Non-pigmented ciliary epithelial cell (primary cell): ENCODE data around the gene AMOTL1.

Experiments
- DNase-seq: peaks from one replicate; pipeline ENCODE4 v3.0.0-alpha.2; 2010; ENCODE audit warnings: low read depth

The AMOTL1 gene

GRCh38 chr11:94746721-94747120, 21.4 kb upstream of the AMOTL1 start:
- no peak for DNase-seq

- no peak for DNase-seq
These were observed 21.0 kb upstream of the AMOTL1 start for GRCh38 chr11:94747146-94747545.

GRCh38 chr11:94747601-94748041, 20.5 kb upstream of the AMOTL1 start:
- DNase-seq, result no peak

DNA sequence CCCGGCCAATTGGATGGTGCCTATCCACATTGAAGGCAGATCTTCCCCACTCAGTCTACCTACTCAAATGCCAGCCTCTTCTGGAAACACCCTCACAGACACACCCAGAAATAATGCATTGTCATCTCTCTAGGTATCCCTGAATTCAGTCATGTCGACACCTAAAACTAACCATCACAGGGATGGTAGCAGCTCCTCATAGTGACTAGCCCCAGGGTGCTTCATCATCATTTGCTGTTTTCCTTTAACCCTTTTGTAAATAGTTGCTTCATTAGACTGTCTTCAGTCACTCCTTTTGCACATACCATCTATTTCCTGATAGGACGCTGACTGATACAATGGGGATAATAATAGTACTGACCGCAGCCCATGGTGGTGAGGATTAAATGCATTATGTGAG, 18.8 kb upstream of the AMOTL1 start:
- DNase-seq, result no peak

DNA sequence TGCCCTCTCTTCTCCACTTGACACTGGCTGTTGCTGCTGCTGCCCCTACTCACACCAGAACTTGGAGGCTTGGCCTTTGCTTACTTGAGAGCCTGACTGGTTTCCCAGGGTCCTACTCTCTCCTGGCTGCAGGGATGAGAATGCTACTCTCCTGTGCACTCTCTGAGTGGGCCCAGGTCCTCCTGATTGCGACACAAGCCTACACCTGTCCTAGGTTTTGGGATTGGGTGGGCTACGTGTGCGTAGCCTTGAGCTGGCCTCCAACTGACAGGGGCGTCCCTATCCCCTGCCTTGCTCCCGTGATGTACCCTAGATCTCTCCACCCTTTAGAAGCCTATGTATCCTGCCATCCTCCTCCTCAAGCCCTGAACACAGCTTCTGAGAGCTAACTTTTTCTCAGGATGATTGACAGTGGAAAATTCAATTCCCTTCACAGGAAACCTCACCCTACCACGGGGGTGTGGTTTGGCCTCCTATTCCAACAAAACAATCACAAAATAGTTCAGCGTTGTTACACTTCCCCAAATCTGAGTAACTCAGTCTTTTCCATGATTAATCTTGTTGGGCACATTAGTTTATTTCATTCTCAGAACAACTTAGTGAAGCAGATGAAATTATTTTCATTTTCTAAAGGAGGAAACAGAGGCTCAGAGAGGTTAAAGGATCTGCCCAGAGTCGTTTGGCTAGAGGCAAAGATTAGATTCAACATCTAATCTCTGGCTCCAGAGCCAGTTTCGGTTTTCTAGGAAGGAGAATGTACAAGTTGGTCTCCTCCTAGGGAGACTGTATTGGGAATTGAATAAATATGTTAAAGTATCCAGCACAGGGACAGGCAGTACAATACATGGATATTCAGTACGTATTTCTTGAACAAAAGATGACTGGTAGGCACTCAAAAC, 17.6 kb upstream of the AMOTL1 start:
- DNase-seq, result no peak

- no peak for DNase-seq
These were observed 16.9 kb upstream of the AMOTL1 start for GRCh38 chr11:94751218-94751609.

DNA sequence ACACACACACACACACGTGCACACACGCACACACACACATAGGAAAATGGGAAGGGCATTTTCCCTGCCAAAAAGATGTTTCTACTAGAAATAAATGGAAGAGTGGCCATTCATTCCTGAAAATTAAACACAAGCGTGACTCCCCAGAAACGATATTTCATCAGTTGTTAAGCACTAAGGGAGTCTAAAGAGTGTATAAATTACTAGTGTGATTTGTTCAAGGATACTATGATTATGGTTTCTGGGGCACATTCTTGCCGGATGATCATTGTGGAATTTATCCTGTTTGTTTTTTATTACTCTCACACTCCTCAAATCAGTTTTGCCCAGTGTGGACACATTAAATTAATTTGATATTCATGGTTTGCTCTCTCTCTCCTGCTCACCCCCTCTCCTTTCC, 16.4 kb upstream of the AMOTL1 start:
- no peak for DNase-seq

DNA sequence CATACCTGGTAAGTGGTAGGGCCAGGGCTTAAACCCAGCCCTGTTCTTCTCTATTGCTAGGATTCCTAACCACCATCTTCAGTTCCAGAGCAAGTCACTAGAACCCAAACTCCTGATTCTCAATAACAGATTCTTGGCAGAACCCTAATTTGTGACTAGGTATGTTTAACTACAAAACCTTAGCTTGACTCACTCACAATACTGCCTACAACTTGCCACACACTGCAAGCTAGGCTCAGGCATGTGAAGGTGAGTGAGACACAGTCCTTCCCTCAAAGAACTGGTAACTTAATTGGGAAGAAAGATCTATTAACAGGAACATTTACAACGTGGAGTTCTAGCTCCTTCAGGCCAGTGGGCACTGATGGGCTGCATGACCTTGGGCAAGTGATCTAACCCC, 14.5 kb upstream of the AMOTL1 start:
- no peak for DNase-seq

DNA sequence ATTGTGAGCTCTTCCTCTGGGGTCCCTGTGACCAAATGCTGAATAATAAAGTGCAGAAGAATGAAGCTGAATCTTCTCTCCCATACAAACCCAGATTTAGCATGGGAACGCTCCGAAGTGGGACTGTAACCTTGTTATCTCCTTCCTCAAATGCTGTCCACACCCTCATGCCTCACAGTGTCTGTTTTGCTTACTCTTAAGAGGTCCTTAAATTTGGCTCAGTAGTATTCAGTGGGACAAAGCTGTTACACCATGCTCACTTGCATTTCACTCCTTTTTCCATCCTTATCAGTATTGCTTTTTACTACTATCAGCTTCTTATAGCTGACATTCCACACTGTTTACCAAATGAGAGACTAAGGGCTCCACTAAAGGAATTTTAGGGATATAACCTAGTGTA, 13.8 kb upstream of the AMOTL1 start:
- DNase-seq, result no peak

GRCh38 chr11:94754819-94755218, 13.3 kb upstream of the AMOTL1 start:
- DNase-seq, result no peak

DNA sequence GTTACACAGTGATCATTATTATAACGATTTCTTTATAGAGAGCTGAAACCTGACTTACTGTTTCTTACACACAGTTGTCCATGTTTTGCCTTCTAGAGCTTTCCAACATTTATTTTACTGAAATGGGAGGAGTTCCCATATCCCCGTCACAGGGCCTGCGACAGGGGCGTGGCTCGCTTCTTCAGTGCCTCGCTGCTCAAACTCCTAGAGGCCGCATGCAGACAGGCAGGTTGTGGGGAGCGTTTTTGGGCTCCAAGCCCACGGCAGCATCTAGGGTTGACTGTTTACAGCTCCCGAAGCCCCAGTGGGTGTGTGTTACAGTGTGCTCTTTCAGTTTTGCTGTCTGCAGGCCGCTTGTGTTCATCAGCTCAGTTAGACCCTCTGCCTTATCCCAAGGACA, 12.7 kb upstream of the AMOTL1 start:
- DNase-seq, result no peak

GRCh38 chr11:94757037-94757735, 11.0 kb upstream of the AMOTL1 start:
- DNase-seq, result no peak

- DNase-seq, result no peak
These were observed 9.5 kb upstream of the AMOTL1 start for GRCh38 chr11:94758666-94759065.

- no peak for DNase-seq
These were observed 8.6 kb upstream of the AMOTL1 start for GRCh38 chr11:94759522-94759921.

DNA sequence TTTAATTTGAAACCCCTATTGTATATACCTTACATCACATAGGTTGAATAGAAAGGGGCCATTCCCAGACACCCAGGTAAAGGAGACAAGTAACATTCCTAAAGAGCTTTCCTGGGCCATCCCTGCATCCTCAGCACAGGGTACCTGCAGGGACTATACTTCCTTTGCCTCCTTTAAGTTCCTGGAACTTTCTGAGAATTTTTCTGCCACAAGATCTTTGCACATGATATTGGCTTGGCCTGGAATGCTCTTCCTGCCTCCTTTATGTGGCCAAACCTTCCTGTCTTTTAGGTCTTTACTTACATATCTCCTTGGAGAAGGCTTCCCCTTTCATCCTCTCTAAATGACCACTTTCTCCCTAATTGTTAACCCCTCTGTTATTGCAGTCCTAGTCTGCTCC, 7.9 kb upstream of the AMOTL1 start:
- no peak for DNase-seq

DNA sequence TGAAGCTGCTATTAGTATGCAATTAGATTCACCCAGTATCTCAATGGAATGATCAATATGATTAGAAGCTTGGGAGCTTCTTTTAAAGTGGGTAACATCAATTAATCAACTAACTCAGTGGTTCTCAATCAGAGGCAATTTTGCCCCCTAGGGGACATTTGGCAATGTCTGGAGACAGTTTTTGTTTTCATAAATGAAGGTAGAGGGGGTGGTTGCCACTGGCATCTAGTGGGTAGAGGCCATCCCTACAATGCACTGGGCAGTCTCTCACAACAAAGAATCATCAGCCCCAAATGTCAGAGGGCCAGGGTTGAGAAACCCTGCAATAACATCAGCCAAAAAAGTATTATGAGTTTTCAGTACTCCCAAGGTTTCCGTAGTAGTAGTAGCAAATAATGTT, 5.9 kb upstream of the AMOTL1 start:
- DNase-seq, result no peak

GRCh38 chr11:94762995-94763394, 5.2 kb upstream of the AMOTL1 start:
- DNase-seq, result no peak

DNA sequence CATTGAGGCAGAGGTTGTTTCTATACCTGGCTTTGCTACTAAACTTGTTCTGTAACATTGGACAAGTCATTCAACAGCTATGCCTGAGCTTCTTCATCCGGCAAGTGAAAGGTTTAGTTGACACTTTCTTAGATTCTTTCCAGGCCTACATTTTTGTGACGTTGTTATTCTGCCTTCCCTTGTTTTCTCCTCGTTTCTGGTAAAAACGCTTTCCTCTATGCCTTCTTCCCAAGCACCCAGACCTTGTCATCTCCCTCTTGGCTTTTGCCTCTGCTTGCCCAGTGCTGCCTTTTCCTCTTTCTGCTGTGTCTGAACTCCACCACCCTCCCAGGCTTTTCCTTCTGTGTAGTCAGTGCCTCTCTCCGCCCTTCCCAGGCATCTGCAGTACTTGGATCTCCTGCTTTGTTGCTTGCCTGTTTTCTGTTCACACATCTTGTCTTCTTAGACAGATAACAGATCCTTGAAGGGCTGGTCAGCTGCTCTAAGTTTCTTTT, 1.4 kb upstream of the AMOTL1 start:
- DNase-seq, result no peak

GRCh38 chr11:94767291-94767690, 865 bp upstream of the AMOTL1 start:
- DNase-seq, result no peak

DNA sequence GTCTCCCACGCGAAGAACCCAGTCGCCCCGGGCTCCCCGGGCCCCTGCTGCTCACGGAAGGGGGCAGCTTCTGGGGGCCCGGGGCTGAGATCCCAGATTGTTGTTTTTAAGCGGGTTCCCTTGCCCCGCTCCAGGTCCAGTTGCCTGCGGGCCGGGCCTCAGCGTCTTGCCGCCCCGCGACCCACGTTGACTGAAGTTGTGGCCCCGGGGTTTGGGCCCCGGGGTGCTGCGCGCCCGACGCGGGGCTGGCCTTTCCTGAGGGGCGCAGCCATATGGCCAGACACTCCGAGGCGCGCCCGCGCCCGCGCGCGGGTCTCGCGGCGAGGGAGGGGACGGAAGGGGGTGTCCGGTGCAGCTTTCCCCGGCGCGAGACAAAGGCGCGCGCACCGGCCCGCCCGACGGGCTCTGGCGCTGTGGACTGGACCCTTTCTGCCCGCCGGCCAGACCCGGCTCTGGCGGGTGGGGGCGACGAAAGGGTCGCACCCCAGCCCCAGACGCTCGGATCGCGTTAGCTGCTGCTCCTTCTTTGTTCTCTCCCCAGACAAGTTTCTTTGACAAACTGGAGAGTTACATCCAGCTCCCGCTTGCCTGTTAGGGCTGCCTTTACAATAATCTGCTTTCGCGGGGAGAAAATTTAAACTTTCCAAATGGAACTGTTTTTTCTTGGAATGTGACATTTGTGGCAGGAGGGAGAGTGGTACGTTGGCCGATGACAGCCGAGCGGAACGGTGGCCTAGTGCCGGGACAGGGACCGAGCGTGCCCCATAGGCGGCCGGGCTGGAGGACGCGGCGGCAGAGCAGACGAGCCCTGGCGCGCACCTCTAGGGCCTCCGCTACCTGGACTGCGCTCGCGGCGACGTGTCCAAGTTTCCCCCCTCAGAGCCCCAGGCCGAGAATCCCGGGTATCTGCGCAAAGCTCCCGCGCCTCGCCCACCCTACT, 716 bp downstream of the AMOTL1 start:
- DNase-seq, result no peak

GRCh38 chr11:94769880-94770279, 1.7 kb downstream of the AMOTL1 start:
- no peak for DNase-seq

DNA sequence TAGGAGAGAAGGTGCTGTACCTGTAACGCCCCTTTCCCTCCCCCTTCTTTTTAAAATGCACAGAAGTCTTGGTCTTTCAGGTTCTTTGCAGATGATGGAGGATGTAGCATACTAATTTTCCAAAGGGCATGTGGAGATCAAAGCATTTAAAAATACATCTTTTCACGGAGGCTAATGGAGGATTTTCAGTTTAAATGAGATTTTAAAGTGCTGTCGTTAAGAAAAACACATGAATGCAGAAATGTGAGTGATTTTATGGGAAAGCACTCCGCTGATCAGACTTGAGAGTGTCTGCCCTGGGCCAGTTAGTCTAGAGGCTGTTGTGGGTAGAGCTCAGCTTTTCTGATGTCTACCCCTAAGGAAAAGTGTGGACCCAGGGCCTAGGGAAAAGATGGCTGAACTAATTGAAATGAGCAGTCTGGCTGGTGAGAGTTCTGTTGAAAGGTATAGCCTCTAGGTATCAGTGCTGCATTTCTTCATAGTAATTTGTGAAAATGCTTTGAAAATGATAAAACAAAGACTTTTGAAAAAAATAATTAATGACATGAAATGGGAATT, 2.5 kb downstream of the AMOTL1 start:
- no peak for DNase-seq
